ENCODE measurements around the gene GPR173.

- TF ChIP-seq CTCF (IDR thresholded peaks at IDR 0.05; ENCODE audit: low read depth, low read length) (no peak), EZH2phosphoT487 (IDR thresholded peaks at IDR 0.05; ENCODE audit: low read depth) (no peak)
Measured at GRCh38 chrX:53086464-53086863, 37.9 kb downstream of the GPR173 start.
